HG02885 (cell line): ENCODE results near the gene CNTF.

ENCODE experiments used
- ATAC-seq: cut with Tn5 transposase; IDR thresholded peaks from one replicate; pipeline ENCODE4 v1.9.1; 2021; ENCODE audit warnings: mild to moderate bottlenecking; ENCODE audit not compliant: unreplicated experiment, poor library complexity

CNTF gene

DNA sequence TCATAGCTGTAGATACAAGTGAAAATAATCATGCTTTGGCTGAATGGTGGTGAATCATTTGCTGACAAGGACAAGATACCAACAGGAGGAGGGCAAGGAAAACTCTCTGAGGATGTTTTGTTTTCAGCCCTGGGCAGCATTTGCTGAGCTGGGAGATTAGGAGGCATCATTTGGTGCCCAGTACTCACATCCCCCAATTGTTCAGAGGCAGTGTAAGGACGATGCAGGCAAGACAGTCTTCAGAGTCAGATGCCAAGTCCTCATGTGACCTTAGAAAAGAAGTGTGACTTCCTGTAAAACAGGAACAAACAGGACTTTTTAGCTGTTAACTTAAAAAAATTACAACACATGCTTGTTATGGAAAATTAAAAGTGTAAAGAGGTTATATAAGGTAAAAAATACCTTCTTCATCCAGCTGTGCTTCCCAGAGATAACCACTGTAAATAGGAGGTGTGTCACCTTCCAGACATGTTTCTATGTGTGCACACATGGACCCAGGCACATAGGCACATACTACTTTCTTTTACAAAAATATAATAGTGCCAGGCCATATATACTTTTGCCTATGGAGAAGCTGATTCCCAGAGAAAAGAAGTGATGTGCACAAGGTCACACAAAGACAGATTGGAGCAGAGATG lies 18.0 kb downstream of the CNTF start:
- peak; percentile 45 for ATAC-seq

- no peak for ATAC-seq
Measured at GRCh38 chr11:58641341-58641740, 18.9 kb downstream of the CNTF start.

GRCh38 chr11:58641803-58642581 lies 19.5 kb downstream of the CNTF start:
- ATAC-seq, result no peak

- no peak for ATAC-seq
Measured at GRCh38 chr11:58645854-58646253, 23.4 kb downstream of the CNTF start.

DNA sequence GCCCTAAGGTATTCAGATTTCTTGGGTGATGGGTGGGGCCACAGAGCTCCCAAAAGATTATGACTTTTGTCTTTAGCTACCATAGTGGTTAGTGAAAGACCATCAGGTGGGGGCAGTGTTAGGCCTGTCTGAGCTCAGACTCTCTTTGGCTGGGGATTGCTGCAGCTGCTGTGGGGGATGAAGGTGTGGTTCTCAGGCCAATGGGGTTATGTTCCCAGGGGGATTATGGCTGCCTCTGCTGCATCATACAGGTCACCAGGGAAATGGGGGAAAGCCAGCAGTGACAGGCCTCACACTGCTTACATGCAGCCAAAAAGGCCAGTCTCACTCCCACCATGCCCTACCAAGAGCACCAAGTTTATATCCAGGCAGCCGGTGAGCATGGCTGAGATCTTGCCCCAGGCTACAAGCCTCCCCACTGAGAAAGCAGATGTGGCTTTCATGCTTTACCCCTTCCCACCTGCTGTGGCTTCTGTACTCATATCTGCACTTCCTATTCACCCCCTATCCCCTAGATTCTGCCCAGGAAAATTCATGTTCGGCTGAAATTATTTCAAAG lies 24.8 kb downstream of the CNTF start:
- peak; percentile 89 for ATAC-seq

GRCh38 chr11:58647866-58648265 lies 25.4 kb downstream of the CNTF start:
- peak; percentile 9 for ATAC-seq

DNA sequence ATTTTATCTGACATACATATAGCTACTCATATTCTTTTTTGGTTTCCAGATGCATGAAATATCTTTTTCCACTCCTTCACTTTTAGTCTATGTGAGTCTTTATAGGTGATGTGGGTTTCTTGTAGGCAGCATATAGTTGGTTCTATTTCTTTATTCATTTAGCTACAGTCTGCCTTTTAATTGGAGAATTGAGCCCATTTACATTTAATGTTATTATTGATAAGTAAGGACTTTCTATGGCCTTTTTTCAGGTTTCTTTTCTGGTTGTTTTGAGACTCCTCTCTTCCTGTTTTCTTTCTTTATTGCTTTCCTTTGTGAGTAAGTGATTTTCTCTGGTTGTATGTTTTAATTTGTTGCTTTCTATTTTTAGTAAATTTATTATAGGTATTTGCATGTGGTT lies 27.2 kb downstream of the CNTF start:
- ATAC-seq, result no peak

DNA sequence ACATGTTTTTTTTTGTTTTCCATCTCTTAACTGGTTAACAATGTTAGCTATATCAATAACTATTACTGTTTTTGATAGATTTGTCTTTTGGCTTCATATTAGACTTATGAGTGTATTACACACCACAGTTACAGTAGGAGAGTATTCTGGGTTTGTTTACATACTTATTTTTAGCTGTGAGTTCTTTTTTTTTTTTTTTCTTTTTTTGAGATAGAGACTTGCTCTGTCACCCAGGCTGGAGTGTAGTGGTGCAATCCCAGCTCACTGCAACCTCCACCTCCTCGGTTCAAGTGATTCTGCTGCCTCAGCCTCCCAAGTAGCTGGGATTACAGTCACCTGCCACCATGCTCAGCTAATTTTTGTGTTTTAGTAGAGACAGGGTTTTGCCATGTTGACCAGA lies 28.0 kb downstream of the CNTF start:
- no peak for ATAC-seq

GRCh38 chr11:58652726-58653280 lies 30.3 kb downstream of the CNTF start:
- no peak for ATAC-seq

GRCh38 chr11:58654079-58654907 lies 31.8 kb downstream of the CNTF start:
- ATAC-seq, result peak; percentile 91

- ATAC-seq, result peak; percentile 55
Measured at GRCh38 chr11:58654908-58655296, 32.4 kb downstream of the CNTF start.

- ATAC-seq, result no peak
Measured at GRCh38 chr11:58656348-58656747, 33.9 kb downstream of the CNTF start.

DNA sequence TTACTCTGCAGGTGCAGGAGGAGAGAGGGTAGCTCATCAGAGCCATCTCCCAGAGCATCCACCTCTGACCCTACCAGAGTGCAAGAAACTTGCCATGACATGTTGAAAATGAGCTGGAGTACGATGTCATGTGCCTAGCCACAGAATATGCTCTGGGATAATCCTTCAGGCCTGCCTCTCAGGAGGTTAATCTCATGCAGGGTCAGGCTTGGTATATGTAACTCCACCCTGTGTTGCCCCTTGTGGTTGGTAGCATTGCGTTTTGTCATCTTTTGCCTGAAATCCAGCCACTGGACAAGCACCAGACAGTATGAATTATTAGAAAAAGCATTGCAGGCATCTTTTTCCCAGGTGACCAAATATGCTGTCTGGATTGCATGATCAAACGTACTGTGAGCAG lies 36.2 kb downstream of the CNTF start:
- ATAC-seq, result no peak

GRCh38 chr11:58659404-58659803 lies 36.9 kb downstream of the CNTF start:
- no peak for ATAC-seq

- ATAC-seq, result no peak
Measured at GRCh38 chr11:58659910-58660570, 37.6 kb downstream of the CNTF start.

GRCh38 chr11:58671983-58672633 lies 49.6 kb downstream of the CNTF start:
- no peak for ATAC-seq

DNA sequence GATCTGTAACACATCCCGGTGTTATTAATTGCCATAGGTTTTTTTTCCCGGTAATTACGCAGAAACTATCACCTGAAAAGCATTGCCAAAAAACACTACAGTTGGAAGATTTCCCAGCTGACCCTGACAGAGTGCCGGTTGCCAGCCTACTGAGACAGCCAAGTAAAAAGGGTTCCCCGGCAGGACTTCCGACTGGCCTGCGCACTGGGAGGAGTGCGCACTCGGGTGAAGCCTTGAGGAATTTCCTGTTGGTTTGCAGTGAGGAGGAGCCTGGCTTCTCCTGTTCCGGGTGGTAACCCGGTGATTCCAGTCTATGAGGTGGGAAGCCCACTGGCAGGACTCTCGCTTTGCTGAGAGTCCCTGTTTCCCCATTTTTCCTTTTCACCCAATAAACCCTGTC lies 52.1 kb downstream of the CNTF start:
- ATAC-seq, result no peak
